Stimulated activated CD4-positive, alpha-beta T cell treated with anti-CD3 and anti-CD28 coated beads, Interleukin-12 subunit alpha, Interleukin-12 subunit beta, amount 100 ng/mL, for 4 hours (primary cell): ENCODE measurements around the gene GAS7.

Source experiments
- DNase-seq: peaks from one replicate; pipeline ENCODE4 v3.0.0-alpha.2; 2020

Gene GAS7

DNA sequence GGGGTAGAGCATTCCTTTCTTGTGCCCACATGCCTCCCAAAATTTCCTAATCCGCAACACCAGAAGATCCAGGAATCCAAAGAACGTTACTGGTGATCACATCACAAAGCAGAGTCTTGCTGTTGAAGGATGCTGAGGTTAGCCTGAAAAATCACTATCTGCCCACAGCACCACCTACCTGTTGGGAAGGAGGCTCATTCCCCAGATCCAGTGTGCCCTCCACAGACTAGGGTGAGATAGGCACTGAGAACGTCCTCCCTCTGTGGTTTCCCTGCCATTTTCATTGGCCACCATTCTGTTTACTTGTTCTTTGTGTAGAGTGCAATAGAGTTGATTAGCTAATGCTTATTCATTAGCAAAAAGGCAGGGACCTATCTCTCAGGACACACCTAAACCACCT lies 323.7 kb downstream of the GAS7 start:
- no peak for DNase-seq

- DNase-seq = no peak
Measured at GRCh38 chr17:9872852-9873251, 325.6 kb downstream of the GAS7 start.

DNA sequence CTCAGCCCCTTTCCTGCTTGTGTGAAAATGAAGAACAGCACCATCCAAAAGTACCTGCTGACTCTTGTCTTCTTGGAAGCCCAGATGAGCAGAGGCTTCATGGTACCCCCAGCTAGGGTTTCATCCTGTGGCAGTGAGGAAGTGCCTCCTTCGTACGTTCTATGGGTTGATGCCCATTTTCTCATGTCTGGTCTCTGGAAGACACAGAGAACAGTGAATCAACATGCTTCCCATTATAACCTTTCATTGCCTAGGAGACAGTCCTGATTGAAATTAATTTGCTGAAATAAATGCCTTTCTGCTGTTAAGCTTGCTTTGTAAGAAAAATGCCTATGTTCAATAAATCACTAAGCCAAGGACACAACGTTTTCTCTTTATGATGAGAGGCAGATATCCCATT lies 329.9 kb downstream of the GAS7 start:
- DNase-seq = no peak

DNA sequence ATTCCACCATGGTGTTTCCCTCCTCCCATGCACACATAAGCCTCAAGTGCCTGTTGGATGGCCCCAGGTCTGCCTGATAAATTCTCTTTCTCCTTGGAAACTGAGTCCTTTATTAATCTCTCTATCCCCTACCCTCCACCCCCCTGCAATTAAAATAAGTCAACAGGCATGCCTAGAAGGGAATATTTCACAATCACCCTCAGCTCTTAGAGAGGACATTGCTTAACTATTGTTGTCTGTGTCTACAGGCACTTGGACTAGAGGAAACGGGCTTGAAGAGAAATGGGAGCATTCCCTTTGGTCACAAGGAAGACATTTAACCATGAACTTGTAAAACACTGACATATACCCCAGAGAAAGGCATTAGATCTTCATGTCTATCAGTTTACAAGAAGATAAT lies 332.8 kb downstream of the GAS7 start:
- no peak for DNase-seq

- DNase-seq = no peak
Measured at GRCh38 chr17:9862949-9863348, 335.5 kb downstream of the GAS7 start.

DNA sequence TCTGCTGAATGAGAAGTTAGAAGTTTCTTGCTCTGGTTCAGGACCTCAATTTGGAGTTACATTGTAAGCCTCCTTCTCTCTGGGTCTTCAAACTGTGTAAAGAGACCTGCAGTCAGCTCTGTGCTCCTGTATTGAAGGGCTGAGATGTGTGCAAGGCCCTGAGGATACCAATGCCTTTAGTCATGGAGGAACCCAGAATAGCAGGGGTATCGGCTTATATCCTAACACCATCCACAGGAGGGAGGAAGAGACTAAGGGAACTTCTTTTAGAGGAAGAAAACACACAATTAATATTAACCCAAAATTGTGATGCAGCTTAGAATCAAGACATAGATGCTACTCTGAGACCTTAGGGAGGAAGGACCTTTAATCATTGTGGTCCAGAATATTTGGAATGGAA lies 336.2 kb downstream of the GAS7 start:
- DNase-seq = no peak

- no peak for DNase-seq
Measured at GRCh38 chr17:9860851-9861250, 337.6 kb downstream of the GAS7 start.
